Heart left ventricle (tissue), 16 donors: ENCODE measurements around the gene HMGN2. TPM values are rescaled to one million over a fixed set of nuclear protein-coding genes. Genes with fewer than 3 reads are reported as not detected.

Source experiments
- ATAC-seq, 4 donors: fragments of 200-7000 bp; cut with Tn5 transposase; one replicate each; pipeline ENCODE4 v1.9.1; 2020 to 2022; ENCODE audit warnings: moderate library complexity in 4 of 4, mild to moderate bottlenecking in 3 of 4, moderate number of reproducible peaks in 1 of 4
- DNase-seq, 5 donors: peaks; one replicate each; pipeline ENCODE4 v3.0.0-alpha.2; 2020
- H3K27ac ChIP-seq, 12 donors: fragments of 200-600 bp; sonication (generic) in 4 of 12; one replicate each; pipeline versions ENCODE4 v1.5.0 to v1.8.0; 2016 to 2022; ENCODE audit warnings: mild to moderate bottlenecking in 2 of 12
- H3K27me3 ChIP-seq, 9 donors: fragments of 200-600 bp; sonication (generic) in 2 of 9; one replicate each; pipeline versions ENCODE4 v1.5.1 to v1.8.0; 2016 to 2022; ENCODE audit warnings: mild to moderate bottlenecking in 3 of 9
- H3K36me3 ChIP-seq, 9 donors: fragments of 200-600 bp; sonication (generic) in 2 of 9; one replicate each; pipeline versions ENCODE4 v1.5.0 to v1.8.0; 2018 to 2022; ENCODE audit warnings: mild to moderate bottlenecking in 2 of 9
- H3K4me1 ChIP-seq, 12 donors: fragments of 200-600 bp; sonication (generic) in 4 of 12; one replicate each; pipeline versions ENCODE4 v1.5.0 to v1.8.0; 2016 to 2022; ENCODE audit warnings: mild to moderate bottlenecking in 3 of 12
- H3K4me3 ChIP-seq, 12 donors: fragments of 200-600 bp; sonication (generic) in 4 of 12; one replicate each; pipeline versions ENCODE4 v1.5.0 to v1.8.0; 2017 to 2022; ENCODE audit warnings: mild to moderate bottlenecking in 9 of 12, moderate library complexity in 4 of 12
- H3K9me3 ChIP-seq, 12 donors: fragments of 200-600 bp; sonication (generic) in 4 of 12; one replicate each; pipeline versions ENCODE4 v1.5.0 to v1.8.0; 2016 to 2022; ENCODE audit warnings: mild to moderate bottlenecking in 1 of 12
- CTCF ChIP-seq, 12 donors: fragments of 200-600 bp; sonication (generic) in 4 of 12; IDR thresholded peaks; one replicate each; pipeline versions ENCODE4 v1.5.0 to v1.8.0; 2018 to 2022; ENCODE audit warnings: antibody characterized with exemption in 12 of 12, mild to moderate bottlenecking in 5 of 12
- POLR2A ChIP-seq, 2 donors: fragments of 450-650 bp; IDR thresholded peaks; one replicate each; pipeline ENCODE4 v1.6.1; 2017; ENCODE audit warnings: antibody characterized with exemption in 2 of 2, mild to moderate bottlenecking in 2 of 2, moderate library complexity in 2 of 2
- WGBS, 4 donors: extraction: QIAGEN DNeasy Blood & Tissue Kit in 2 of 4; methylation state at CpG; one replicate each; pipeline versions ENCODE4 v1.1.5 to v1.1.7; 2013 to 2018; 5-methylcytosine and 5-hydroxymethylcytosine counted together
- intact Hi-C, 10 donors: fragments of 100-400 bp; cut with DNase I; formaldehyde crosslinking; loops; one replicate each; pipeline versions ENCODE4 v1.11.1 to v1.14.2; 2022
- polyA plus RNA-seq, 2 donors: library from polyadenylated mRNA; stranded (reverse); fragments of 200-250 nt; gene quantifications; one replicate each; pipeline ENCODE4 v1.2.3, GENCODE V29; 2013
- total RNA-seq, 9 donors: library from RNA; depleted of rRNA in 2 of 9; stranded (reverse); fragments of >200 nt in 2 of 9; fragmentation: NEBNext Ultra II Directional in 3 of 9; extraction: Animal tissue kit (Norgen Biotek cat#: 25700) in 3 of 9; gene quantifications; one replicate each; pipeline versions ENCODE4 v1.1.0 to v1.2.4, GENCODE V29; 2016 to 2023
- donor health status: ischemic (EF 13 %, LVEDD 7.1; RV severe dilation, severe dysfunction).
- donor health status: healthy with polysubstance abuse.
- donor health status: DM: no; HTN: yes; CAD: no.
- donor health status: DM: no; HTN: no; CAD: no.
- donor health status: ischemic (EF 25% LVEDD 6.9; RV normal size, moderate dysfunction).
- donor health status: ischemic (EF 25% LVEDD 5.7; RV mildly dilated, moderate dysfunction).
- donor health status: healthy.
- donor health status: DM: yes; HTN: yes; CAD: no.
- donor health status: ischemic (EF 35%, LVEDD 5.7; RV mildly dilated, moderate dysfunction).
- donor health status: nonischemic (EF 11% LVEDD 7.7; RV severe dilation, severe dysfunction).
- donor health status: DM: yes; HTN: yes; CAD: no.
- donor health status: PGD.
- donor health status: ischemic (EF 29% LVEDD 5.4; RV normal size, mild dysfunction).
- donor health status: nonischemic (EF 23%, LVEDD 6.1; RV moderate dilation, normal function).

The HMGN2 gene
- total and polyA plus RNA-seq, 11 donors, result 66.3 to 256 (median 123) TPM

- Histone ChIP-seq H3K4me1 (peaks cover 0 to 9% (median 5%) of the 10 kb centered on the region in 12 donors), H3K36me3 (peaks cover 0 to 60% (median 48%) of the 10 kb centered on the region in 9 donors)
- no peak for ATAC-seq
These were observed 6.7 kb downstream of the HMGN2 start for GRCh38 chr1:26478988-26479387.

GRCh38 chr1:26482921-26483320, 10.7 kb downstream of the HMGN2 start:
- Histone ChIP-seq H3K27ac (no peak overlapping the region), H3K4me3 (no peak overlapping the region), H3K4me1 (no peaks in the 10 kb centered on the region), H3K36me3 (peaks cover 0 to 27% (median 15%) of the 10 kb centered on the region in 9 donors), H3K27me3 (no peaks in the 10 kb centered on the region), H3K9me3 (no peaks in the 10 kb centered on the region)
- no peak for DNase-seq
- intact Hi-C loops, result no loop called here
- no peak for ATAC-seq
- no peak for TF ChIP-seq CTCF (IDR thresholded peaks at IDR 0.05)
- TF ChIP-seq POLR2A (IDR thresholded peaks at IDR 0.05), result no peak
- 71 to 85% (median 78%) methylated on average over 2 of the region's 2 CpGs for WGBS, 4 donors

More at GRCh38 chr1:26478988-26479387, 6.7 kb downstream of the HMGN2 start:
- no peaks in the 10 kb centered on the region for H3K9me3 ChIP-seq
- TF ChIP-seq CTCF (IDR thresholded peaks at IDR 0.05) (no peak), POLR2A (IDR thresholded peaks at IDR 0.05) (no peak)
- intact Hi-C loops, result no loop called here
- WGBS, 4 donors, result 92 to 97% (median 97%) methylated on average over 6 of the region's 6 CpGs
- no peak overlapping the region for H3K4me3 ChIP-seq
- H3K27me3 ChIP-seq, result no peaks in the 10 kb centered on the region
- H3K27ac ChIP-seq, result no peak overlapping the region
- no peak for DNase-seq

GRCh38 chr1:26483980-26484379, 11.7 kb downstream of the HMGN2 start:
- H3K27ac ChIP-seq, result no peak overlapping the region
- ATAC-seq, result no peak
- peaks cover 0 to 20% (median 10%) of the 10 kb centered on the region in 9 donors for H3K36me3 ChIP-seq
- no peaks in the 10 kb centered on the region for H3K27me3 ChIP-seq
- intact Hi-C loops, result no loop called here
- TF ChIP-seq CTCF (IDR thresholded peaks at IDR 0.05), result no peak
- no peak for TF ChIP-seq POLR2A (IDR thresholded peaks at IDR 0.05)
- no peaks in the 10 kb centered on the region for H3K9me3 ChIP-seq
- DNase-seq, result no peak
- H3K4me1 ChIP-seq, result no peaks in the 10 kb centered on the region
- no peak overlapping the region for H3K4me3 ChIP-seq
- WGBS, 4 donors, result 71 to 93% (median 84%) methylated on average over 2 of the region's 2 CpGs

- Histone ChIP-seq H3K27me3 (no peaks in the 10 kb centered on the region), H3K9me3 (no peaks in the 10 kb centered on the region), H3K27ac (no peak overlapping the region), H3K36me3 (no peaks in the 10 kb centered on the region), H3K4me3 (no peak overlapping the region), H3K4me1 (no peaks in the 10 kb centered on the region)
- intact Hi-C loops, result loop anchor here in 1 of 10 donors (10.0 kb wide), 1 partner anchor 385 kb away; no protein-coding TSS in a partner anchor
- no peak for DNase-seq
- TF ChIP-seq CTCF (IDR thresholded peaks at IDR 0.05), result no peak
- TF ChIP-seq POLR2A (IDR thresholded peaks at IDR 0.05), result no peak
- 90 to 97% (median 93%) methylated on average over 4 of the region's 4 CpGs for whole genome bisulfite sequencing, 4 donors
- ATAC-seq, result no peak
These were observed 17.9 kb downstream of the HMGN2 start for GRCh38 chr1:26490155-26490554.
